ENCODE measurements around the gene KIF16B. TPM values are rescaled to one million over a fixed set of nuclear protein-coding genes. Genes with fewer than 3 reads are reported as not detected.

The KIF16B gene
- total RNA-seq, 1 donor from 2014 or later, result 7.0 TPM

GRCh38 chr20:16349523-16350260, 223.6 kb downstream of the KIF16B start:
- no peaks in the 10 kb centered on the region for H3K79me2 ChIP-seq (ENCODE audit: insufficient read depth, low read length)
- no peak for TF ChIP-seq EZH2 (IDR thresholded peaks at IDR 0.05; ENCODE audit: insufficient read depth, low read length)
- no peak for TF ChIP-seq CTCF (IDR thresholded peaks at IDR 0.05; ENCODE audit: insufficient read depth, low read depth, low read length)
- peak overlapping the region; percentile 42 for H3K27ac ChIP-seq (ENCODE audit: low read depth, low read length)
- peaks cover 2% of the 10 kb centered on the region for H3K9me3 Mint-ChIP-seq (ENCODE audit: unreplicated experiment)
- no peak overlapping the region for H2AFZ ChIP-seq (ENCODE audit: low read depth, low read length)
- DNase-seq (ENCODE audit: low read depth), result peak; percentile 6
- no peaks in the 10 kb centered on the region for H3K36me3 Mint-ChIP-seq (ENCODE audit: low read depth, unreplicated experiment)
- no peak overlapping the region for H3K4me3 Mint-ChIP-seq (ENCODE audit: unreplicated experiment)
- H3K27ac Mint-ChIP-seq (ENCODE audit: unreplicated experiment), result no peak overlapping the region
- H3K9ac ChIP-seq (ENCODE audit: low read length), result no peak overlapping the region
- no peak overlapping the region for H3K4me3 ChIP-seq (ENCODE audit: insufficient read depth, low read depth, low read length)
- H3K4me1 ChIP-seq (ENCODE audit: insufficient read depth, low read length), result no peaks in the 10 kb centered on the region
- no peak for FAIRE-seq
- H3K4me1 Mint-ChIP-seq (ENCODE audit: low read depth, unreplicated experiment), result no peaks in the 10 kb centered on the region
- H3K27me3 ChIP-seq (ENCODE audit: insufficient read depth, low read length), result no peaks in the 10 kb centered on the region
- no peaks in the 10 kb centered on the region for H4K20me1 ChIP-seq (ENCODE audit: insufficient read depth, low read length)
- H3K27me3 Mint-ChIP-seq (ENCODE audit: low read depth, unreplicated experiment), result no peaks in the 10 kb centered on the region
- H3K9me3 ChIP-seq (ENCODE audit: insufficient read depth, low read depth, low read length), result no peaks in the 10 kb centered on the region
- no peaks in the 10 kb centered on the region for H3K36me3 ChIP-seq (ENCODE audit: insufficient read depth, low read length)
- H3K4me2 ChIP-seq (ENCODE audit: low read length), result peak overlapping the region; percentile 19

GRCh38 chr20:16346956-16347355, 226.3 kb downstream of the KIF16B start:
- H3K27ac ChIP-seq (ENCODE audit: low read depth, low read length), result no peak overlapping the region
- no peak for TF ChIP-seq CTCF (IDR thresholded peaks at IDR 0.05; ENCODE audit: insufficient read depth, low read depth, low read length)
- Mint-ChIP-seq H3K4me1 (ENCODE audit: low read depth, unreplicated experiment) (no peaks in the 10 kb centered on the region), H3K27me3 (ENCODE audit: low read depth, unreplicated experiment) (no peaks in the 10 kb centered on the region), H3K27ac (ENCODE audit: unreplicated experiment) (no peak overlapping the region), H3K36me3 (ENCODE audit: low read depth, unreplicated experiment) (no peaks in the 10 kb centered on the region), H3K9me3 (ENCODE audit: unreplicated experiment) (peaks cover 2% of the 10 kb centered on the region), H3K4me3 (ENCODE audit: unreplicated experiment) (no peak overlapping the region)
- no peak overlapping the region for H3K4me3 ChIP-seq (ENCODE audit: insufficient read depth, low read depth, low read length)
- H3K4me2 ChIP-seq (ENCODE audit: low read length), result no peak overlapping the region
- no peaks in the 10 kb centered on the region for H3K27me3 ChIP-seq (ENCODE audit: insufficient read depth, low read length)
- H4K20me1 ChIP-seq (ENCODE audit: insufficient read depth, low read length), result no peaks in the 10 kb centered on the region
- no peak for FAIRE-seq
- H2AFZ ChIP-seq (ENCODE audit: low read depth, low read length), result no peak overlapping the region
- no peaks in the 10 kb centered on the region for H3K36me3 ChIP-seq (ENCODE audit: insufficient read depth, low read length)
- H3K9ac ChIP-seq (ENCODE audit: low read length), result no peak overlapping the region
- H3K79me2 ChIP-seq (ENCODE audit: insufficient read depth, low read length), result no peaks in the 10 kb centered on the region
- H3K9me3 ChIP-seq (ENCODE audit: insufficient read depth, low read depth, low read length), result no peaks in the 10 kb centered on the region
- no peaks in the 10 kb centered on the region for H3K4me1 ChIP-seq (ENCODE audit: insufficient read depth, low read length)
- no peak for DNase-seq (ENCODE audit: low read depth)

GRCh38 chr20:16337707-16338106, 235.5 kb downstream of the KIF16B start:
- DNase-seq (ENCODE audit: low read depth) (no peak), FAIRE-seq (no peak)
- H3K9ac ChIP-seq (ENCODE audit: low read length), result no peak overlapping the region
- Mint-ChIP-seq H3K4me1 (ENCODE audit: low read depth, unreplicated experiment) (no peaks in the 10 kb centered on the region), H3K4me3 (ENCODE audit: unreplicated experiment) (no peak overlapping the region), H3K27ac (ENCODE audit: unreplicated experiment) (no peak overlapping the region), H3K36me3 (ENCODE audit: low read depth, unreplicated experiment) (peaks cover 7% of the 10 kb centered on the region), H3K27me3 (ENCODE audit: low read depth, unreplicated experiment) (no peaks in the 10 kb centered on the region), H3K9me3 (ENCODE audit: unreplicated experiment) (peaks cover 4% of the 10 kb centered on the region)
- H3K36me3 ChIP-seq (ENCODE audit: insufficient read depth, low read length), result no peaks in the 10 kb centered on the region
- no peaks in the 10 kb centered on the region for H4K20me1 ChIP-seq (ENCODE audit: insufficient read depth, low read length)
- no peaks in the 10 kb centered on the region for H3K27me3 ChIP-seq (ENCODE audit: insufficient read depth, low read length)
- H3K4me2 ChIP-seq (ENCODE audit: low read length), result no peak overlapping the region
- no peaks in the 10 kb centered on the region for H3K4me1 ChIP-seq (ENCODE audit: insufficient read depth, low read length)
- TF ChIP-seq CTCF (IDR thresholded peaks at IDR 0.05; ENCODE audit: insufficient read depth, low read depth, low read length) (no peak), EZH2 (IDR thresholded peaks at IDR 0.05; ENCODE audit: insufficient read depth, low read length) (no peak)
- no peaks in the 10 kb centered on the region for H3K79me2 ChIP-seq (ENCODE audit: insufficient read depth, low read length)
- no peak overlapping the region for H2AFZ ChIP-seq (ENCODE audit: low read depth, low read length)
- no peak overlapping the region for H3K4me3 ChIP-seq (ENCODE audit: insufficient read depth, low read depth, low read length)
- no peak overlapping the region for H3K27ac ChIP-seq (ENCODE audit: low read depth, low read length)
- no peaks in the 10 kb centered on the region for H3K9me3 ChIP-seq (ENCODE audit: insufficient read depth, low read depth, low read length)

All from astrocyte (in vitro differentiated cells and primary cell).